Measurements from ENCODE around the gene RASSF5. TPM values are rescaled to one million over a fixed set of nuclear protein-coding genes. Genes with fewer than 3 reads are reported as not detected.

The RASSF5 gene
- total RNA-seq, 1 donor from 2014 or later = 1.1 TPM

DNA sequence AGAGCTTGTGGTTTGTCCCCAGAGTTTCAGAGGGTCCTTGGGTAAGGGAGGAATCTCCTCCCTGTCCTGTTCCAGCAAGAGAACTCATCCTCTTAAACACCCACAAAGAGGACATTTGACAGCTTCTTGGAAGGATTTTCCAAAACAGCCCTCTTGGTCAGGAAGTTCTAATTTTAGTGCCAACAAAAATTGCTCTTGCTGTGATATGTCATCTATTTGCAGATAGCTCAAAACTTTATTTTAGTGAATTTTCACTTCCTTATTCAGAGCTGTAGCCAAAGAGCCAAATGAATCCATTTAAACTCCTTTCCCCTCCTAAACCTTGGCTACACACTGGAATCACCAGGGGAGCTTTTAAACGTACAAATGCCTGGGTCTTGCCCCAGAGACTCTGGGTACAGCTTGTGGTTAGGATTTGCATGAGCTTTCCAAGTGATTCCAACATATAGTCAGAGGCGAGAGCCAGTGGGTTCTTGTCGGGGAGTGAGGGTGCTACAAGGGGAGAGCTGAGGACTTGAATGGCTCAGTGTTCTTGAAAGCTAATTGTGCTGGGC is 11.8 kb upstream of the RASSF5 start:
- DNase-seq (ENCODE audit: extremely low read depth, low read depth, low spot score) = no peak

DNA sequence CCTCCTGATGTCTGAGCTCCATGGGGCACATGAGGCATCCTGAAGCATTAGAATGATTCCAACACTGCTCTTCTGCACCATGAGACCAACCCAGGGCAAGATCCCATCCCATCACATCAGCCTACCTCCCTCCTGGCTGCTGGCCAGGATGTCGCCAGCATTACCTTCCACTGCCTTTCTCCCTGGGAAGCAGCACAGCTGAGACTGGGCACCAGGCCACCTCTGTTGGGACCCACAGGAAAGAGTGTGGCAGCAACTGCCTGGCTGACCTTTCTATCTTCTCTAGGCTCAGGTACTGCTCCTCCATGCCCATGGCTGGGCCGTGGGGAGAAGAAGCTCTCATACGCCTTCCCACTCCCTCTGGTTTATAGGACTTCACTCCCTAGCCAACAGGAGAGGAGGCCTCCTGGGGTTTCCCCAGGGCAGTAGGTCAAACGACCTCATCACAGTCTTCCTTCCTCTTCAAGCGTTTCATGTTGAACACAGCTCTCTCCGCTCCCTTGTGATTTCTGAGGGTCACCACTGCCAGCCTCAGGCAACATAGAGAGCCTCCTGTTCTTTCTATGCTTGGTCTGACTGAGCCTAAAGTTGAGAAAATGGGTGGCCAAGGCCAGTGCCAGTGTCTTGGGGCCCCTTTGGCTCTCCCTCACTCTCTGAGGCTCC is 11.1 kb upstream of the RASSF5 start:
- no peak for DNase-seq (ENCODE audit: extremely low read depth, low read depth, low spot score)

DNA sequence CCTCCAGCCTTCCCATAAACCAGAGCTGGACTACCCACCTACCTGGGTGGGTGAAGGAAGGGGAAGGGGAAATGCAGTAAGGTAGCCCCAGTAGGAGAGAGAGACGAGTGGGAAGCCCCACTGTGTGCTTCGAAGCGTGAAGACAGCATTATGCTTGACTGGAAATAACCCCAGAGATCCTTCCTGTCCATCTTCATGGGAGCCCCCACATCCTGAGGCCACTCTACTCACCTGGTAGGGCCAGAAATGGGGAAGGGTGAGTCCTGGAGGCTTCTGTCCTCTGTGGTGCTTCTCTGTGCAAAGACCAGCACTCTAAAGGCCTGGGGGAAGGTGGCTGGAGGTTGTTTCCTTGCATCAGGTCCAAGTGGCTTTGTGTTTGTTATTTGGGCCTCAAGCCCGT is 10.0 kb upstream of the RASSF5 start:
- DNase-seq (ENCODE audit: extremely low read depth, low read depth, low spot score) = no peak

GRCh38 chr1:206497774-206498173 is 9.6 kb upstream of the RASSF5 start:
- no peak for DNase-seq (ENCODE audit: extremely low read depth, low read depth, low spot score)

GRCh38 chr1:206498685-206499084 is 8.6 kb upstream of the RASSF5 start:
- DNase-seq (ENCODE audit: extremely low read depth, low read depth, low spot score) = no peak

DNA sequence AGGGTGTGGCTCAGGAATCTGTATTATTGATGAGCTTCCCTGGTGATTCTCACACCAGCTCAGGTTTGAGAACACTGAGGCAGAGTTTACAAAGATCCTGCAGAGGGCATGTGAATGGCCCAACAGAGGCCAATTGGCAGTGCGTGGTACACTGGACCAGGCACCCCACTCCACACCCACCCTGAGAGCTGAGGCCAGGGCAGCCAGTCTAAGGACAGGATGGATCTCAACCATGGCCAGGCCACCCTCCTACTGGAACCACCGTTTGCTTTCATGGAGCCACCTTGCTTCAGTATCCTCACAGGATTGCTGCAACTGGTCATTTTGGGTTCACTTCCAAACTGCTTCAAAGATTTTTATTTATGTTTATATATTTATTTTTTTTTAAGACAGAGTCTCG is 7.3 kb upstream of the RASSF5 start:
- DNase-seq (ENCODE audit: extremely low read depth, low read depth, low spot score) = no peak

GRCh38 chr1:206501881-206502280 is 5.5 kb upstream of the RASSF5 start:
- no peak for DNase-seq (ENCODE audit: extremely low read depth, low read depth, low spot score)

GRCh38 chr1:206502403-206502802 is 4.9 kb upstream of the RASSF5 start:
- DNase-seq (ENCODE audit: extremely low read depth, low read depth, low spot score) = no peak

- DNase-seq (ENCODE audit: extremely low read depth, low read depth, low spot score) = no peak
Observed at GRCh38 chr1:206502812-206503211, 4.5 kb upstream of the RASSF5 start.

DNA sequence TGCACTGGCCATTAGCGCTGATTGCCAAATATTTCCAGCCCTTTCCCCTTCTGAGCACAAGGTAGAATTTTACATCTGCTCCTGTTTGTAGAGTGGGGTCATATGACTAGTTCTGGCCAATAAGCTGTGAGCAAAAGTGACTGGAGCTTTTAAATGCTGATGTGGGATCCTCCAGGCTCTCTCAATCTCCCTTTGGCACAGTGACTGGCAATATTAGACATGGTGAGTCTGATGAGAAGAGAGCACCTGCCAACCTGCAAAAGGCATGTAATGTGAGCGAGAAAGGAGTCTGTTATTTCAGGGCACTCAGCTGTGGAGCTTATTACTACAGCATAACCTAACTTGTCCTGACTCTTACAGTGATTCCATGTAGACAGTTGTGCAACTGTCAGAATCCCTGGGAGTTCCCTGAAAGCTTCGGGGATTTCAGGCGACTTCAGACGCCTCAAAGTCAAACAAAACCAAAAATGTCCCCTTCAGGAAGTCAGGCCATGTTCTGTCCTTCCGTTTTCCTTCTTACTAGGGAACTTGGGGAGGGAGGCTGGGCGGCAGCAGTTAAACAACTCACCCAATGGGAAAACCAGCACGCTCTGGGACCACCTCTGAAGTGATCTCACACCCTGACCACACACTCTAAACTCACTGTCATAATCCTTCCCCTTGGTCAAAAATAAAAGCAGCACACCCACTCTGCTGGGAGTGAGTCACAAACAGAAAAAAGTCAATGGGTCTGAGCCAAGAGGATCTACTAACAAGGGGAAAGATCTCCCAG is 3.6 kb upstream of the RASSF5 start:
- no peak for DNase-seq (ENCODE audit: extremely low read depth, low read depth, low spot score)

DNA sequence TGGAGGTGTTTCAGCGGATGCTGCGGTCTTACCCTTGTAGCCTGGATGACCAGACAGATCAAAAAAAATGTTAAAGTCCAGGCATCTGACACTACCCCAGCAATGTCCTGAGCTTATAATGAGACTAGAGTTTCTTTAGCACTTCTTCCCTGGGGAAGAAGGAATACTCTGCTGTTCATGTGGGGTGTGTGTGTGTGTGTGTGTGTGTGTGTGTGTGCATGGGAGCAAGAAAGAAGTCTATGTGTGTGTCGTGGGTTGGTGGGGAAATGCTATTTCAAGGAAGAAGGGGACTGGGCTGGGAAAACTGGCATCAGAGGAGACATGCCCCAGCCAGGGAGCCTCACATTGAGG is 3.0 kb upstream of the RASSF5 start:
- no peak for DNase-seq (ENCODE audit: extremely low read depth, low read depth, low spot score)

GRCh38 chr1:206505702-206506355 is 1.5 kb upstream of the RASSF5 start:
- DNase-seq (ENCODE audit: extremely low read depth, low read depth, low spot score) = no peak

GRCh38 chr1:206506405-206507283 is 687 bp upstream of the RASSF5 start:
- no peak for DNase-seq (ENCODE audit: extremely low read depth, low read depth, low spot score)

DNA sequence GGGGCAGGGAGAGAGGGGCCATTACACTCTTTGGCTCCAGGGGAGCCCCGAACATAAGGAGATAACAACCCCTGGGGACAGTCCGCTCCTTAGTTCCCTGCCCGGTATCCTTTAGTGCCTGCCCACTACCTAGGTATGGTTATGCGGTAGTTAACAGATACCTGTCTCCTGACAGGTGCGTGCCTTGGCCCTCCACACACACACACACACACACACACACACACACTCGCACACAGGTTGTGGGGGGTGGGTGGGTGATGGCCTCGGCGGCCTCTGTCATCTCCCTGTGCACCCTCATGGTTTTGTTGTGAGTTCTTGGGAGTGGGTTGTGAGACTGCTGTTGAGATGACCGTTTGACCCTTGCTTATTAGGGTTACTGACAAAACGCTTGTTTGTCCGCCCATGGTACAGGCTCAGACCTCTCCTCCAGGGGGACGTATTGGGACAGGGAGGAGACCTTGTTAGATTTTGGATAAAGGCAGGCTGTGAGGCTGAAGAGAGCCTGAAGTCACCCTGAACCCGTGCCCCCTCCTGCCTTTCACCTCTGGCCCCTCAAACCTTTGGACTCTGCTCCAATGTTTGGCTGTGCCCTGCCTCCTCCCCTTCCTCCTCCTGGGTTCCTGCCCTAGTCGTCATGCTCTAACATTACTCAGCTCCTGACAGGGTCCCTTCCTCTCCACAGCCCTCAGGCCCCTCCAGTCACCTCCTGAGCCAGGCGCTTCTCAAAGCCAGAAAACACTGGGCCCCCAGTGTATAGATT is 979 bp downstream of the RASSF5 start:
- DNase-seq (ENCODE audit: extremely low read depth, low read depth, low spot score) = no peak

DNA sequence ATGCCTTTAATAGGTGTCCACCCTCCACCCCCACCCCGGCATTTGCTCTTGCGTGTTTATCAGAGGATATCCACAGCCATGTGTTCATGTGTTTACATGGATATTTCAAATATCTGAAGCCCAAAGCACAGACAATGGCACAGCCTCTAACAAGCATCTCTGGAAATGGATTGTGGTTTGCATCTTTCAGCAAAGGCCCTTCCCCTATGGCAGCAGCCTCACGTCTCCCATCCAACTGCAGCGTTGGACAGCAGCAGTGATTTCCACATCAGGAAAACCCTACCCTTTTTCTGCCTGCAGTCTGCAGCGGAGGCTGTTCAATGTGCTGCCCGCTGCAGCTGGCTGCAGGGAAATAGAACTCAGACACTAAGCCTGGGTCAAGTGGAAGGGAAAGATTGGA is 1.6 kb downstream of the RASSF5 start:
- DNase-seq (ENCODE audit: extremely low read depth, low read depth, low spot score) = no peak

GRCh38 chr1:206509612-206510257 is 2.4 kb downstream of the RASSF5 start:
- no peak for DNase-seq (ENCODE audit: extremely low read depth, low read depth, low spot score)

DNA sequence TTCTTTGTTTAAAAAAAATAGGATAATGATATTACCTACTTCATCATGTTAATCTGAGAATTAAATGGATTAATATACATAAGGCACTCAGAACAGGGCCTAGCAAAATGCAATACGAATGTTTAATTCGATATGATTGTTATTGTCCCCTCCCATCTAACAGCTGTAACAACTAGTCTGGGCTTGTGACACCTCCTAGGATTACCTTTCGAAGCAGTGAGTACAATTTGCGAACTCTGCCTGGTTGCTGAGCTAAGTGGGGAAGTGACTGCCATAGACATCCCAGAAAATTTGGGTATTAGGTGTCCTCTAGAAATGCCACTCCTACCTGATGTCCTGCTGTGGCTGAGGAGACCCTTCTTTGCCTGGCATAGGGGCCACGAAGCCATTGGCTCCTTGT is 3.0 kb downstream of the RASSF5 start:
- no peak for DNase-seq (ENCODE audit: extremely low read depth, low read depth, low spot score)

DNA sequence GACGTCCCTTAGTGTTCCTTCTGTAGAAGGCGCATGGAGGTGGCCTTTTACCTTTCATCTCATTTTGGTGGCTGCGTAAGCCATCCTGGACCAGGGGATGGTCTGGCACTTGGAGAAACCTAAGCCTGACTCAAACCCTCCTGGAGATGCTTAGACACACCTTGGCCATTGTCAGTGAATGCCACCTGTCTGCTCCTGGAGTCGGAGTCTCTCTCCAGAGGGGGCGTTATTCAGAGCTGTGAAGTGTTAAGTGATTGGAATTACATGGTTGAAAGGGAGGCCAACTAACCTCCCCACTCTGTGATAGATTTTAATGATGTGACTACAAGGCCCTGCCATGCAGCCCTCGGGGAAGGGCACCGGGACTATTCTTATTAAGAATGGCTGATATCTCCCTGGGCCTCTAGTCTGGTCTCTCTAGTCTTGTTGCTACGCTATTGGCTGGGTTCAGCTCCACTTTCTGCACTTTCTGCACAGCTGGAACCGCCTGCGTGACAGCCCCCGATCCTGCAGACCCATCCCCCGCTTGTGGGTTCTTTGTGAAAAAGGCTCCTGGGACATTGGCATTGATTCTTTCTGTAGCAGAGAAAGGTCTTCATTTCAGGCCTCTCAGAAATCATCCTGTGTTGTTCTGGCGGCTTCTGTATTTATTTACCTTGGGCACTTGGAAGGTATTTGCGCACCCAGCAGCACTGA is 4.2 kb downstream of the RASSF5 start:
- no peak for DNase-seq (ENCODE audit: extremely low read depth, low read depth, low spot score)
